SK-N-SH (cell line): Measurements from ENCODE around the gene LPP. TPM values are rescaled to one million over a fixed set of nuclear protein-coding genes. Genes with fewer than 3 reads are reported as not detected.

ENCODE experiments used
- CTCF ChIA-PET: fragments of 300-600, 350-600 bp; formaldehyde crosslinking; extraction: SDS; loops from one replicate; lab custom pipeline; 2021; lab: Yijun Ruan, JAX
- POLR2A ChIA-PET: fragments of 350-600 bp; sonication (Branson Sonifier 250); formaldehyde crosslinking; extraction: SDS; loops from one replicate; lab custom pipeline; 2020; ENCODE audit warnings: antibody characterized with exemption, inconsistent platforms; lab: Yijun Ruan, JAX
- DNase-seq: peaks from one replicate; pipeline ENCODE4 v3.0.0; 2012
- H2AFZ ChIP-seq: fragments of 200-600 bp; sonication (generic); 2 replicates; pipeline ENCODE4 v1.8.1; 2016; ENCODE audit warnings: antibody characterized with exemption, mild to moderate bottlenecking, low read depth
- H3F3A ChIP-seq: fragments of 200-600 bp; sonication (generic); replicated peaks from 2 replicates; pipeline ENCODE3; 2016; ENCODE audit warnings: antibody characterized with exemption, mild to moderate bottlenecking; ENCODE audit not compliant: insufficient read depth
- H3K27ac ChIP-seq, 2 experiments: fragments of 200-500 bp in 1 of 2; fragments of 200-600 bp in 1 of 2; sonication (Bioruptor generic) in 1 of 2; sonication (generic), shearing (Covaris generic) in 1 of 2; 2 replicates each; pipeline versions ENCODE4 v1.5.1 to v1.6.1; 2014 to 2016; ENCODE audit warnings: low read depth in 2 of 2, inconsistent platforms in 1 of 2, low read length in 1 of 2, mild to moderate bottlenecking in 1 of 2, mixed read lengths in 1 of 2
- H3K27me3 ChIP-seq: fragments of 200-600 bp; sonication (generic), shearing (Covaris generic); 2 replicates; pipeline ENCODE4 v1.6.1; 2016; ENCODE audit warnings: mixed run types; ENCODE audit not compliant: insufficient read depth
- H3K36me3 ChIP-seq, 2 experiments: fragments of 200-500 bp in 1 of 2; fragments of 200-600 bp in 1 of 2; sonication (Bioruptor generic) in 1 of 2; sonication (generic) in 1 of 2; replicated peaks in 1 of 2; 2 replicates each; pipeline versions ENCODE3 to v1.5.1; 2014 to 2016; ENCODE audit warnings: low read length in 1 of 2, mild to moderate bottlenecking in 1 of 2; ENCODE audit not compliant: insufficient read depth in 2 of 2, control insufficient read depth in 1 of 2
- H3K4me1 ChIP-seq, 2 experiments: fragments of 200-500 bp in 1 of 2; fragments of 200-600 bp in 1 of 2; sonication (Bioruptor generic) in 1 of 2; sonication (generic), shearing (Covaris generic) in 1 of 2; 2 replicates each; pipeline versions ENCODE4 v1.5.1 to v1.6.1; 2014 to 2016; ENCODE audit warnings: low read depth in 1 of 2, low read length in 1 of 2, mixed run types in 1 of 2; ENCODE audit not compliant: insufficient read depth in 2 of 2, control insufficient read depth in 1 of 2
- H3K4me2 ChIP-seq: fragments of 200-600 bp; sonication (generic), shearing (Covaris generic); 2 replicates; pipeline ENCODE4 v1.6.1; 2017; ENCODE audit warnings: mixed run types
- H3K4me3 ChIP-seq, 2 experiments: fragments of 200-500 bp in 1 of 2; fragments of 200-600 bp in 1 of 2; sonication (Bioruptor generic) in 1 of 2; sonication (generic), shearing (Covaris generic) in 1 of 2; 2 replicates each; pipeline versions ENCODE4 v1.5.1 to v1.8.1; 2014 to 2016; ENCODE audit warnings: low read depth in 2 of 2, inconsistent platforms in 1 of 2, low read length in 1 of 2, mild to moderate bottlenecking in 1 of 2, mixed read lengths in 1 of 2, moderate library complexity in 1 of 2
- H3K79me2 ChIP-seq: fragments of 200-600 bp; sonication (generic); 2 replicates; pipeline ENCODE4 v1.8.1; 2017; ENCODE audit warnings: mild to moderate bottlenecking; ENCODE audit not compliant: insufficient read depth
- H3K9ac ChIP-seq: fragments of 200-600 bp; sonication (generic); 2 replicates; pipeline ENCODE4 v1.6.1; 2017; ENCODE audit warnings: mixed run types
- H3K9me2 ChIP-seq: fragments of 200-600 bp; sonication (generic); 2 replicates; pipeline ENCODE4 v1.6.1; 2017; ENCODE audit warnings: mixed run types
- H3K9me3 ChIP-seq: fragments of 200-600 bp; sonication (generic); 2 replicates; pipeline ENCODE4 v1.6.1; 2017; ENCODE audit warnings: mixed run types, mild to moderate bottlenecking, moderate library complexity
- H4K20me1 ChIP-seq: fragments of 200-600 bp; sonication (generic); 2 replicates; pipeline ENCODE4 v1.6.1; 2017; ENCODE audit warnings: mild to moderate bottlenecking, mixed run types; ENCODE audit not compliant: insufficient read depth
- ELF1 ChIP-seq: IDR thresholded peaks from 2 replicates; pipeline ENCODE4 v1.4.0; 2012
- EZH2phosphoT487 ChIP-seq: fragments of 200-600 bp; sonication (generic); IDR thresholded peaks from 2 replicates; pipeline ENCODE4 v1.6.1; 2017; ENCODE audit warnings: low read depth, mixed run types, mild to moderate bottlenecking, antibody characterized with exemption, moderate library complexity, borderline replicate concordance
- FOSL2 ChIP-seq: IDR thresholded peaks from 2 replicates; pipeline ENCODE4 v1.4.0; 2012; ENCODE audit warnings: low read depth, mild to moderate bottlenecking, moderate library complexity, borderline replicate concordance
- FOXM1 ChIP-seq: IDR thresholded peaks from 2 replicates; pipeline ENCODE4 v1.4.0; 2012; ENCODE audit warnings: low read depth, mild to moderate bottlenecking
- GABPA ChIP-seq: IDR thresholded peaks from 2 replicates; pipeline ENCODE4 v1.4.0; 2012; ENCODE audit warnings: low read depth, mild to moderate bottlenecking
- GATA2 ChIP-seq: sonication (generic); formaldehyde crosslinking; IDR thresholded peaks from 2 replicates; pipeline ENCODE4 v1.5.0; 2020; ENCODE audit warnings: mild to moderate bottlenecking, missing genetic modification reagents
- NRF1 ChIP-seq: IDR thresholded peaks from 2 replicates; pipeline ENCODE4 v1.6.1; 2012; ENCODE audit warnings: low read depth, mild to moderate bottlenecking, low read length
- RAD21 ChIP-seq: IDR thresholded peaks from 2 replicates; pipeline ENCODE4 v1.6.1; 2012; ENCODE audit warnings: mild to moderate bottlenecking, low read length
- RCOR1 ChIP-seq: fragments of 150-350 bp; IDR thresholded peaks from 2 replicates; pipeline ENCODE4 v1.6.1; 2017; ENCODE audit warnings: antibody characterized with exemption, low read length
- SMC3 ChIP-seq: IDR thresholded peaks from 2 replicates; pipeline ENCODE4 v1.6.1; 2012; ENCODE audit warnings: low read depth, low read length, improper control_type of control experiment
- WGBS: methylation state at CpG from one replicate; pipeline ENCODE4 v1.1.6; 2017; ENCODE audit warnings: low lambda C conversion rate; 5-methylcytosine and 5-hydroxymethylcytosine counted together
- polyA plus RNA-seq, 3 experiments: library from polyadenylated mRNA; depleted of rRNA; stranded (reverse); fragments of >200 nt; gene quantifications; 2 replicates each; pipeline ENCODE4 v1.2.3, GENCODE V29; 2012
- TF ChIP-seq, protein P1 (sequence below): IDR thresholded peaks from 2 replicates; pipeline ENCODE4 v1.4.0; 2012; ENCODE audit warnings: low read depth, borderline replicate concordance
- TF ChIP-seq, protein P2 (sequence below): IDR thresholded peaks from 2 replicates; pipeline ENCODE4 v1.4.0; 2012; ENCODE audit warnings: low read depth, borderline replicate concordance
- TF ChIP-seq, protein P3 (sequence below): fragments of 200-600 bp; sonication (generic); IDR thresholded peaks from 2 replicates; pipeline ENCODE4 v1.6.1; 2017; ENCODE audit warnings: antibody characterized with exemption, mild to moderate bottlenecking, moderate library complexity

LPP gene
- polyA plus RNA-seq, 1 of the 3 experiments (the other 2 are of a cell fraction), result 6.6 TPM

DNA sequence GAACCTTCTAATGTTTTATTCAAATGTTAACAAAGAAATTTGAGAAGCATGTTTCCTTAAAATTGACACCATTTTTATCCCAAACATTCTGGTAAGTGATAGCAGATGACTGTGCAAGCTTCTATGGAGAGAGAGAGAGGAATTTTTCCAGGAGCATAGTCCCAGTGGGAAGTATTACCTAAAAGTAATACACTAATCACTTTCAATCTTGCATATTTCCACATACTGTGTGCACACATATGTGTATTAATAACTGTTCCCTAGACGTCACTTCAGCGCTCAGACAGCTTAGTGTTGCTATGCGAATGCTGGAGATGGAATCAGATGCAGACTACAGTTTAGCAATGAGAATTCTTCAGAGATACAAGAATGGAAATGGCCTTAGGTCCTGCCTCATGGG lies 593.5 kb downstream of the LPP start:
- no peak for TF ChIP-seq GABPA
- TF ChIP-seq RCOR1, result no peak
- no peak for TF ChIP-seq ELF1
- no peak for TF ChIP-seq FOXM1
- no peak for TF ChIP-seq FOSL2
- TF ChIP-seq, protein P1, sequence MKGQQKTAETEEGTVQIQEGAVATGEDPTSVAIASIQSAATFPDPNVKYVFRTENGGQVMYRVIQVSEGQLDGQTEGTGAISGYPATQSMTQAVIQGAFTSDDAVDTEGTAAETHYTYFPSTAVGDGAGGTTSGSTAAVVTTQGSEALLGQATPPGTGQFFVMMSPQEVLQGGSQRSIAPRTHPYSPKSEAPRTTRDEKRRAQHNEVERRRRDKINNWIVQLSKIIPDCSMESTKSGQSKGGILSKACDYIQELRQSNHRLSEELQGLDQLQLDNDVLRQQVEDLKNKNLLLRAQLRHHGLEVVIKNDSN, result no peak
- TF ChIP-seq EZH2phosphoT487, result no peak
- no peak for TF ChIP-seq NRF1
- no peak for TF ChIP-seq GATA2 (CRISPR knock-in tag)
- CTCF ChIA-PET, result interaction anchor here (0.9 to 1.9 kb wide), 3 partner anchors 10 to 1007 kb away, joined by 3 to 7 read pairs (median 3); no protein-coding TSS in a partner anchor
- Histone ChIP-seq H3K27me3 (no peaks in the 10 kb centered on the region), H4K20me1 (no peaks in the 10 kb centered on the region), H3K4me3 (no peak overlapping the region), H3F3A (no peaks in the 10 kb centered on the region), H2AFZ (no peak overlapping the region), H3K9me2 (no peaks in the 10 kb centered on the region), H3K79me2 (peaks cover 5% of the 10 kb centered on the region; the same call in 1 of the 2 replicates), H3K9ac (no peak overlapping the region), H3K27ac (no peak overlapping the region), H3K4me1 (no peaks in the 10 kb centered on the region), H3K9me3 (no peaks in the 10 kb centered on the region), H3K4me2 (no peak overlapping the region), H3K36me3 (peaks cover 0 to 6% of the 10 kb centered on the region in 2 experiments)
- no peak for DNase-seq
- POLR2A ChIA-PET, result no interaction called here
- WGBS, result 73% methylated on average over 3 of the region's 3 CpGs

DNA sequence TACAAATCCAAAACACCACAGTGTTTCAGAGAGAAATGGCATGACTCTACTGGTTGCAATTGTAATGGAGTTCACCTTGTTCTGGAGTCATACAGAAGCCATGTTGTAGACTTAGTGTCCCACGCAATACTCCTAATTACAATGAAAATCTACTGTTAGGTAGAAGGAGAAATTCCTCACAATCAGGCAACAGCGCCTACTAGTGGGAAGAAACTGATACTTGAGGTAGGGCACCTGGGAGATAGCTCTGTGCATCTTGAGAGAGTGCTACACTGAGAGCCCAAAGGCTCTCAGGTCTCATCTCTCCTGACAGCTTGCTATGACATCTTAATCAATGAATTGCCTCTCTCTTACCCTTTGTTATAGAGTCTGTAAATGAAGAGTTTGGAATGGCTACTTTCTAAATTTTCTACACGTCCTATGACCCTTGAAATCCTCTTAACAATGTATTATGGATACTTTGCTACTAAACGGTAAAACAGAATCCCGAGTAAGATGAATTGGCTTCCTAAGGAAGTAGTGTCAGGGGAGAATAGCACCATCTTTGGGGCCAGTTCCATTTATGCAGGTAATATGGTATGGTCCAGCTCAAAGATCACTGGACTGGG lies 595.2 kb downstream of the LPP start:
- TF ChIP-seq SMC3, result no peak
- TF ChIP-seq, protein P2, sequence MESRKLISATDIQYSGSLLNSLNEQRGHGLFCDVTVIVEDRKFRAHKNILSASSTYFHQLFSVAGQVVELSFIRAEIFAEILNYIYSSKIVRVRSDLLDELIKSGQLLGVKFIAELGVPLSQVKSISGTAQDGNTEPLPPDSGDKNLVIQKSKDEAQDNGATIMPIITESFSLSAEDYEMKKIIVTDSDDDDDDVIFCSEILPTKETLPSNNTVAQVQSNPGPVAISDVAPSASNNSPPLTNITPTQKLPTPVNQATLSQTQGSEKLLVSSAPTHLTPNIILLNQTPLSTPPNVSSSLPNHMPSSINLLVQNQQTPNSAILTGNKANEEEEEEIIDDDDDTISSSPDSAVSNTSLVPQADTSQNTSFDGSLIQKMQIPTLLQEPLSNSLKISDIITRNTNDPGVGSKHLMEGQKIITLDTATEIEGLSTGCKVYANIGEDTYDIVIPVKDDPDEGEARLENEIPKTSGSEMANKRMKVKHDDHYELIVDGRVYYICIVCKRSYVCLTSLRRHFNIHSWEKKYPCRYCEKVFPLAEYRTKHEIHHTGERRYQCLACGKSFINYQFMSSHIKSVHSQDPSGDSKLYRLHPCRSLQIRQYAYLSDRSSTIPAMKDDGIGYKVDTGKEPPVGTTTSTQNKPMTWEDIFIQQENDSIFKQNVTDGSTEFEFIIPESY, result no peak
- TF ChIP-seq, protein P3, sequence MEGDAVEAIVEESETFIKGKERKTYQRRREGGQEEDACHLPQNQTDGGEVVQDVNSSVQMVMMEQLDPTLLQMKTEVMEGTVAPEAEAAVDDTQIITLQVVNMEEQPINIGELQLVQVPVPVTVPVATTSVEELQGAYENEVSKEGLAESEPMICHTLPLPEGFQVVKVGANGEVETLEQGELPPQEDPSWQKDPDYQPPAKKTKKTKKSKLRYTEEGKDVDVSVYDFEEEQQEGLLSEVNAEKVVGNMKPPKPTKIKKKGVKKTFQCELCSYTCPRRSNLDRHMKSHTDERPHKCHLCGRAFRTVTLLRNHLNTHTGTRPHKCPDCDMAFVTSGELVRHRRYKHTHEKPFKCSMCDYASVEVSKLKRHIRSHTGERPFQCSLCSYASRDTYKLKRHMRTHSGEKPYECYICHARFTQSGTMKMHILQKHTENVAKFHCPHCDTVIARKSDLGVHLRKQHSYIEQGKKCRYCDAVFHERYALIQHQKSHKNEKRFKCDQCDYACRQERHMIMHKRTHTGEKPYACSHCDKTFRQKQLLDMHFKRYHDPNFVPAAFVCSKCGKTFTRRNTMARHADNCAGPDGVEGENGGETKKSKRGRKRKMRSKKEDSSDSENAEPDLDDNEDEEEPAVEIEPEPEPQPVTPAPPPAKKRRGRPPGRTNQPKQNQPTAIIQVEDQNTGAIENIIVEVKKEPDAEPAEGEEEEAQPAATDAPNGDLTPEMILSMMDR, result peak; percentile 60
- peak; percentile 34 for TF ChIP-seq RAD21
- CTCF ChIA-PET, result interaction anchor here (0.6 to 1.9 kb wide), 5 partner anchors 12 to 1009 kb away, joined by 3 to 7 read pairs (median 3); no protein-coding TSS in a partner anchor
- no peaks in the 10 kb centered on the region for H3K27me3 ChIP-seq
- H3K9me3 ChIP-seq, result no peaks in the 10 kb centered on the region
- H3K4me1 ChIP-seq, result no peaks in the 10 kb centered on the region
- peaks cover 0 to 6% of the 10 kb centered on the region in 2 experiments for H3K36me3 ChIP-seq
- H3K9ac ChIP-seq, result no peak overlapping the region
- H3K4me3 ChIP-seq, result no peak overlapping the region
- DNase-seq, result peak; percentile 5
- H3K27ac ChIP-seq, result no peak overlapping the region
- H2AFZ ChIP-seq, result no peak overlapping the region
- WGBS, result 47% methylated on average over 5 of the region's 5 CpGs
- no peaks in the 10 kb centered on the region for H4K20me1 ChIP-seq
- peaks cover 5% of the 10 kb centered on the region; the same call in 1 of the 2 replicates for H3K79me2 ChIP-seq
- H3K9me2 ChIP-seq, result no peaks in the 10 kb centered on the region
- H3K4me2 ChIP-seq, result no peak overlapping the region
- no peaks in the 10 kb centered on the region for H3F3A ChIP-seq
- POLR2A ChIA-PET, result no interaction called here
